GM19351 (cell line): ENCODE measurements around the gene CUL7.
A peak's percentile ranks its signal among the peaks of the same experiment; 100 is the strongest.
"Not testable (repeated sequence)": the region's sequence is repeated elsewhere in the genome, so short reads cannot be mapped to it uniquely, and the experiment has no call there.

Source experiments
- ATAC-seq: cut with Tn5 transposase; IDR thresholded peaks from one replicate; pipeline ENCODE4 v1.9.1; 2021; ENCODE audit warnings: mild to moderate bottlenecking, moderate library complexity; ENCODE audit not compliant: unreplicated experiment

Gene CUL7

GRCh38 chr6:43019152-43019551 is 34.5 kb downstream of the CUL7 start:
- no peak for ATAC-seq

DNA sequence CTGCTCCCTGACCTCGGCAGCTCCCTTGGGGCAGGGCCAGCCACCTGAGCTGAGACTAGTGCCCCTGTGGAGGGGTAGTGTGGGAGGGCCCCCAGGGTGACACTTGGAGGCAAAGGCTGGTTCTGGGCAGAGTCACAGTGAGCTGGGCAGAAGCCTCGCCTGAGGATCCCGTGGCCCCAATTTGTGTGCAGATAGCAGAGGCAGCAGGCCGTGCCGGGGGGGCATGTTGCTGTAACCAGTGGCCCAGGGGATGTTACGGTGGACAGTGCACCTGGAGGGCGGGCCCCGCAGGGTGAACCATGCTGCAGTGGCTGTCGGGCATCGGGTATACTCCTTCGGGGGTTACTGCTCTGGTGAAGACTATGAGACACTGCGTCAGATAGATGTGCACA is 36.7 kb downstream of the CUL7 start:
- no peak for ATAC-seq

DNA sequence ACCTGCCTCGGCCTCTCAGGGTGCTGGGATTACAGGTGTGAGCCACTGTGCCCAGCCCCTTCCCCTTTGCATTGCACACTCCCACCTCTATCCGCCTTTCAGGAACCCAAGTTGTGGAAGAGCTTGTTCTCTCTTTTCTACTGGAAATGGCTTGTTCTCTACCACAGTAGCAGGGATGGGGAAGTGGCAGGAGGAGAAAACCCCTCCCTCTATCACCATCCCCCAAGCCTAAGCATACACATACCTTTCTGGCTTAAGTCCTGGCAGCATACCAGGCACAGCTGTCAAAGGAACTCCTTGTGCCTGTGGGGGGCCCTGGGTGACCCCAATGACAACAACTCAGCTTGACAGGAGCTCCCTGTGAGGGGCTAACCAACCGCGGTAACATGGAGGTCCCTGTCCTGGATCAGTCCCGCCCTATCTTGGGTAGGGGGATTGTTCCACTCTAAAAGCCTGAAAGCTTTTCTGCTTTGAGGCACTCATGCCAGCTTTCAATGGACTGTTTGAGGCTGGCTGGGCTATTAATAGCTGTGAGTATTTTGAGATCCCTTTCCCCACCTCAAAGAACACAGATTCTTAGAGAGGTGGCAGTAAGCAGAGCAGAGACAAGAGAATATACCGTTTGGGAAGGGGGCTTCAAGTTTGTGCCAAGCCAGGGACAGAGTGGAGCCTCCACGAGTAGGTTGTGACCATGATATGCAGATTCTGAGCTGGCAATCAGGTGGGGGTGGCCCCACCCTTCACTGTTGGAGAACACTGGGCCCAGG is 37.3 kb downstream of the CUL7 start:
- no peak for ATAC-seq

GRCh38 chr6:43014434-43014909 is 39.2 kb downstream of the CUL7 start:
- ATAC-seq: no peak

GRCh38 chr6:43013843-43014433 is 39.7 kb downstream of the CUL7 start, which contains the start of the genes KLHDC3 and MEA1:
TSS of gene KLHDC3 (plus strand) at chr6:43014249. CDS start at chr6:43017193, 2,944 bp downstream.
TSS of gene MEA1 (minus strand) at chr6:43013946. CDS start at chr6:43013813, 133 bp downstream.
- peak; percentile 94 for ATAC-seq

DNA sequence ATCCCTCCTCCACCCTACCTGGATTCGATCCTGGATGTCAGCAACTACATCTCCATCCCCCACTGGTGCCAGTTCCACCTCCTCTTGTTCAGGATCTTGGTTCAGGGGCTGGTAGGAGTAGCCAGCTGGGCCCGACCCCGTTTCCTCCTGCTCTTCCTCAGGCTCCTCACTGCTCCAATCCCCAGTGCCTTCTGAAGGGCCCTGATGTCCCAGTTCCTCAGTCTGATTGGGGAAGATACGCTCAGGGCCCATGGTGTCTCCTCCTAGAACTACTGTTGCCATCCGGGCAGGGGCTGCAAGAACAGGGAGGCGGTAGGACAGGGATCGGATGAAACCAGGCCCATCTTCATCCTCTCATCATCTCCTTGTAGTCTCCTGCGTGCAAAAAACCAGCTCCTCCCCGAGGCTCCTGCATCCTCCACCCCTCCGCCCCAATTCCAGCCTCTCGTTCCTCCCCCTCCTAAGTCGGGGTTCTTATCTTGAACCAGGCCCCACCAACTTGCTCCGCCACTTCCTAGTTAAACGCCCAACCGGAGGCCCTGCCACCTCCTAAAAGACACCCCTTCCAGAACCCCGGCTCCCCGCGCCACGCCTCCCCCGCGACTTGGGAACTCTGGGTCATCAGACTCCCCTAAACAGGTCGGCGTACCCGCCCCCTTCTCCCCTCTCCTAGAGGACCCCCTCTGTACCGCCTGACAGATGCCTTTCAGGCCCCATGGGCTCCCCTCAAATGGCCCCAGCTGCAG is 40.4 kb downstream of the CUL7 start:
- ATAC-seq: no peak

DNA sequence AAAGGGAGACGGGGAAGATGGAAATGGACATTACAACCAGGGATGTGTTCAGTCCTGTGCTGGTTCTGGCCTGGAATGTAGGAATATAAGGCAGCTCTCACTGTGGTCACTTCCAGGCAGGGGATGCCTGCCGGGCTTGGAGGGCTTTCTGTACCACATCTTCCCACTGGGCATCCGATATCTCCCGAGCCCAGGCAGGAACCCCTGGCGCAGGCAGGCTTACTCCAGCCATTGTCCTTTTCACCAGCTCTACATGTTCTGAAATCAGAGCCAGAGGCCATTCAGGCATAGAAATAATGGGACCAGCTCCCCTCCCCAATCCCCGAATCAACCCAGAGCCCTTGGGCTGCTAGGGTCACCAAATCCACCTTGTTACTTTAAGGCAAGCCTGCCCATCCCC is 41.3 kb downstream of the CUL7 start:
- ATAC-seq: no peak

DNA sequence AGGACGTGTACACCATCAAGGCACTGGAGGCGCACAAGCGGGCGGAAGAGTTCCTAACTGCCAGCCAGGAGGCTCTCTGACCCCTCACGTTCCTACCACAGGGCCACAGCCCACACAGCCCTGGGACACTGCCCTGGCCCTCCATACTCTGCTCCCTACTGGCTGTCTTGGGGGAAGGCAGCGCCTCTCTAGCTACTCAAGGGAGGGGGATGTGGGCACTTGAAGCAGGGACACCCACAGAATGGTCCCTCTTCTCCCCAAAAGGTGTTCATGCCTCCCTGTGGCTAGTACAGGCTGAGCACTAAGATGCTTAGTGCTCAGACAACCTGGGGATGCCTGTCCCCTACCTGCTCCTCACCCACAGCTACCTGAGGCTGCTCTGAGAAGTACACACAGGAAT is 42.4 kb downstream of the CUL7 start:
- no peak for ATAC-seq

DNA sequence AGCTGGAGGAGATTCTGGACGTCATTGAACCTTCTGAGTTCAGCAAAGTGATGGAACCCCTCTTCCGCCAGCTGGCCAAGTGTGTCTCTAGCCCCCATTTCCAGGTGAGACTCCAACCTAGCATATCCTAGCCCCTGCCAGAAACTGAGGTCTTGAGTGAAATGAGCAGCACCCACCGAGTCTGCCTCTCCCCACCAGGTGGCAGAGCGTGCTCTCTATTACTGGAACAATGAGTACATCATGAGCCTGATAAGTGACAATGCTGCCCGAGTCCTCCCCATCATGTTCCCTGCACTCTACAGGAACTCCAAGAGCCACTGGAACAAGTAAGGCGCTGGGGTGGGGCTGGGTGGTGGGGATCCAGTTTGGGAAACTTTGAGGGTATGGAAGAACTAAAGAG is 44.5 kb downstream of the CUL7 start:
- no peak for ATAC-seq

- ATAC-seq: no peak
Measured at GRCh38 chr6:43007126-43007525, 46.5 kb downstream of the CUL7 start.

DNA sequence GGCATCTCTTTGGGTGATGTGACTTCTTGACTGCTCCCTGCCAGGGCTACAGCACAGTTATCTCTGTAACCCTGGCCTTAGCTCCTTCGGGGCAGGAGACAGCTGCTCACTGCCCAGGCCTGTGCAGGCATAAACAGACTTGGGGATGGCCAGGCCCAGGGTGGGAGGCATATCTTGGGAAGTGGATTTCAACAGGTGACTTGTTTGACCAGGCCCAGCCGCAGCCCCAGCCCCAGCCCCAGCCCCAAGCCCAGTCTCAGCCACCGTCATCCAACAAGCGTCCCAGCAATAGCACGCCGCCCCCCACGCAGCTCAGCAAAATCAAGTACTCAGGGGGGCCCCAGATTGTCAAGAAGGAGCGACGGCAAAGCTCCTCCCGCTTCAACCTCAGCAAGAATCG is 47.4 kb downstream of the CUL7 start:
- no peak for ATAC-seq

- no peak for ATAC-seq
Measured at GRCh38 chr6:43005844-43006243, 47.8 kb downstream of the CUL7 start.

GRCh38 chr6:43001843-43002242 is 51.8 kb downstream of the CUL7 start:
- no peak for ATAC-seq

DNA sequence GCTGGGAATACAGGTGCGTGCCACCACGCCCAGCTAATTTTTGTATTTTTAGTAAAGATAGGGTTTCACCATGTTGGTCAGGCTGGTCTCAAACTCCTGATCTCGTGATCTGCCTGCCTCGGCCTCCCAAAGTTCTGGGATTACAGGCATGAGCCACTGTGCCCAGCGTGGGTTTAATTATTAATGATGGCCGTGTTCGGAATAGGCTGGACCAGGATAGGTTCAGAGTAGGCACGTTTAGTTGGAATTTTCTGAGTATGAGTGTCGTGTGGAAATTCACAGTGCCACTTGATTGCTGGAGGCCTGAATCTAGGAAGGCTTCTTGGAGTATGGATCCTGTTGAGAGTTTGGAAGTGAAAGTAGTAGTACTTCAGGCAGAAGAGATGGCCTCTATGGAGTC is 55.4 kb downstream of the CUL7 start:
- not testable (repeated sequence) for ATAC-seq

DNA sequence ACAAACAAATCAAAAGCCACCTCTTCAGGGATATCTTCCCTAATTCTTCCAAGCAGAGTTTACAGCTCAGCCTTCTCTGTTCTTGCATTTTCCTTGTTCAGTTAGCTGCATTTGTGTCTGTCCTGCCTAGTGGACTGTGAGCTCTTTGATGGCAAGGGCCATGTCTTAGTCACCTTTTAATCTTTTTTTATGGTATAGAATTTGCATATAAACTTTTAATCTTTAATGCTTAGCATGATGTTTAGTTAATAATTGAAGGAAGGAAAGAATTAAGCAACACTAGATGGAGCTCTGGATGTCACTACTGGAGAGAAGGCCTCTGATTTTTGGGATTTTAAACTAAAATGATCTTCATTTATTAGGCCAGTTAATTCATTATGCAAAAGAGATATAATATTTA is 57.1 kb downstream of the CUL7 start:
- no peak for ATAC-seq

GRCh38 chr6:42993445-42993844 is 60.2 kb downstream of the CUL7 start:
- no peak for ATAC-seq

DNA sequence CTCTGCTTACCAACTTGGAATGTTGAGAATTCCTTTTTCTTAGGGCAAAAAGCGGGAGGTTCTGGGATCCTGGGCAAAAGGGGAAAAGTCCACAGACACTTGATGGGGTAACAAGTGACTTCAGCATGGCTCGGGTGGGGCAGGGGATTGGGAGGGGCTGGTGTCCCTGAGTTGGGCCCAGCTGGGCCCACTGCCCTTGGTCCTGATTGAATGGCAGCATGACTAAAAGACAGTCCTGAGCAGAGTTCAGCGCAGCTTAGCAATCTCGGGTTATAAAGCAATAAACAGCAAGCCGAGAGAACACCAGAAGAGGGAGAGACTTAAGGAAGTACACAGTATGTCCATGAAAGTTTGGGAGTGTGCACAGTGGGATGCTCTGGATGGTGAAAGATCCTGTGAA is 63.7 kb downstream of the CUL7 start:
- no peak for ATAC-seq

DNA sequence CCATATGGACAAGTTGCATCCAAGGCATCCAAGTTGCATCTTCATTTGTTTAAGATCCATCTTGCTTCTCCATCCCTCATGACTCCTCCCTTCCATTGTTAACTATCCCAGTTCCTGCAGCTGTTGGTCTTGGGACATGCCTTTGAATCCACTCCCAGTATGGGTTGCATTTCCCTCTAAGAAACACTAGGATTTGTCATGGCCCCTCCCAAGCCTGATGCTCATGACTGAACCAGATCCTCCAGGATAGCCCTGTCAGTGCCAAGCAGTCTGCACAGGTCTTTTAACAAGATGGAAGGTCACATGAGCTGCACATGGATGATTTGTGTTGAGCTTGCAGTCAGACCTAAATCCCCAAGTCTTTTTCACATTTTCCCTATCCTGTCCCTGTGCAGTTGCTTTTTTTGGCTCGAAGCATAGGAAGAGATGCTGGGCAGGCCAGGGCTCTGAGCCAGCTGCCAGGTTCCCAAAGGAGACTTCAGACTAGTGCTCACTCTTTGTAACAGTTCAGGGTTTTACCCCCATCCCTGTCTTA is 65.1 kb downstream of the CUL7 start:
- no peak for ATAC-seq
